GM12874 (cell line): ENCODE data around the gene SPTSSA.

Experiments used
- CTCF ChIP-seq: IDR thresholded peaks from 2 replicates; pipeline ENCODE4 v1.5.1; 2011; ENCODE audit warnings: low read depth, mild to moderate bottlenecking, control low read depth, low read length, moderate library complexity; ENCODE audit not compliant: insufficient read depth

Gene SPTSSA

GRCh38 chr14:34436118-34436905, 25.7 kb downstream of the SPTSSA start:
- TF ChIP-seq CTCF: no peak

GRCh38 chr14:34433957-34434356, 28.1 kb downstream of the SPTSSA start:
- TF ChIP-seq CTCF: no peak

- no peak for TF ChIP-seq CTCF
These were observed 35.4 kb downstream of the SPTSSA start for GRCh38 chr14:34426313-34427295.

GRCh38 chr14:34425095-34425851, 36.8 kb downstream of the SPTSSA start:
- no peak for TF ChIP-seq CTCF

GRCh38 chr14:34424488-34424887, 37.6 kb downstream of the SPTSSA start:
- no peak for TF ChIP-seq CTCF

GRCh38 chr14:34423445-34423844, 38.6 kb downstream of the SPTSSA start:
- TF ChIP-seq CTCF: no peak
